HCT116 (cell line): ENCODE data around the gene UGT1A3. TPM values are rescaled to one million over a fixed set of nuclear protein-coding genes. Genes with fewer than 3 reads are reported as not detected.

Experiments used
- ATAC-seq: fragments of 200-7000 bp; cut with Tn5 transposase; 2 replicates; pipeline ENCODE4 v1.9.1; 2020; ENCODE audit warnings: mild to moderate bottlenecking, moderate library complexity
- BruUV-seq: library from RNA; stranded (reverse); fragments of 400-500 nt; replicated peaks from 2 replicates; lab custom pipeline; 2021; lab: Mats Ljungman, UMichigan
- CTCF ChIA-PET: fragments of 300-600 bp; sonication (Branson Sonifier 250); formaldehyde crosslinking; loops from one replicate; lab custom pipeline; 2021; ENCODE audit warnings: antibody characterized with exemption; lab: Charles Lee
- POLR2A ChIA-PET: fragments of 300-600, 350-600 bp; sonication (Branson Sonifier 250); formaldehyde crosslinking; loops from one replicate; lab custom pipeline; 2021; ENCODE audit warnings: antibody characterized with exemption; lab: Charles Lee
- RAD21 ChIA-PET, 2 experiments: fragments of 300-600 bp; sonication (Branson Sonifier 250); formaldehyde crosslinking; loops; one replicate each; lab custom pipeline; 2023; ENCODE audit warnings: low total read pairs in 2 of 2; ENCODE audit not compliant: uncharacterized antibody in 2 of 2, unreplicated experiment in 2 of 2, low non-redundant PET in 1 of 2; lab: Charles Lee
- DNase-seq: peaks from one replicate; pipeline ENCODE4 v3.0.0-alpha.2; 2010; ENCODE audit warnings: low read depth, low spot score
- H2AFZ ChIP-seq: fragments of 200-600 bp; shearing (Covaris generic), sonication (generic); 2 replicates; pipeline ENCODE4 v1.6.1; 2017; ENCODE audit warnings: low read depth, mixed run types, mixed read lengths, antibody characterized with exemption, low read length; ENCODE audit not compliant: poor library complexity, severe bottlenecking
- H3K27ac ChIP-seq: 2 replicates; pipeline ENCODE4 v1.5.1; 2012; ENCODE audit warnings: low read depth, low read length
- H3K27me3 ChIP-seq: fragments of 200-600 bp; sonication (generic); 2 replicates; pipeline ENCODE4 v1.6.1; 2016; ENCODE audit warnings: mixed run types, low read length, mixed read lengths; ENCODE audit not compliant: insufficient read depth
- H3K36me3 ChIP-seq, 2 experiments: fragments of 200-500 bp in 1 of 2; fragments of 200-600 bp in 1 of 2; sonication (Bioruptor generic) in 1 of 2; sonication (generic) in 1 of 2; 2 replicates each; pipeline versions ENCODE4 v1.5.1 to v1.6.1; 2014 to 2016; ENCODE audit warnings: low read length in 2 of 2, inconsistent platforms in 1 of 2, mixed read lengths in 1 of 2, mixed run types in 1 of 2; ENCODE audit not compliant: insufficient read depth in 2 of 2, control insufficient read depth in 1 of 2
- H3K4me1 ChIP-seq, 2 experiments: fragments of 200-600 bp in 1 of 2; sonication (generic) in 1 of 2; 2 replicates each; pipeline versions ENCODE4 v1.5.1 to v1.6.1; 2012 to 2017; ENCODE audit warnings: low read length in 2 of 2, inconsistent platforms in 1 of 2, mild to moderate bottlenecking in 1 of 2, mixed read lengths in 1 of 2, mixed run types in 1 of 2, moderate library complexity in 1 of 2; ENCODE audit not compliant: insufficient read depth in 2 of 2, control insufficient read depth in 1 of 2
- H3K4me2 ChIP-seq: fragments of 200-600 bp; sonication (generic); 2 replicates; pipeline ENCODE4 v1.6.1; 2017; ENCODE audit warnings: mixed run types, low read length, mixed read lengths
- H3K4me3 ChIP-seq, 2 experiments: fragments of 200-600 bp in 1 of 2; sonication (generic) in 1 of 2; replicated peaks in 1 of 2; 2 replicates each; pipeline ENCODE4 v1.5.1; 2011 to 2016; ENCODE audit warnings: low read length in 2 of 2, control low read depth in 1 of 2, low read depth in 1 of 2, mild to moderate bottlenecking in 1 of 2, mixed read lengths in 1 of 2, mixed run types in 1 of 2
- H3K79me2 ChIP-seq: fragments of 200-600 bp; sonication (generic); 2 replicates; pipeline ENCODE4 v1.6.1; 2017; ENCODE audit warnings: mild to moderate bottlenecking, mixed run types, low read length, moderate library complexity, mixed read lengths; ENCODE audit not compliant: insufficient read depth
- H3K9ac ChIP-seq: fragments of 200-600 bp; sonication (generic); 2 replicates; pipeline ENCODE4 v1.6.1; 2016; ENCODE audit warnings: low read length, mixed read lengths
- H3K9me2 ChIP-seq: fragments of 200-600 bp; sonication (generic), shearing (Covaris generic); 2 replicates; pipeline ENCODE4 v1.6.1; 2017; ENCODE audit warnings: mixed run types, mild to moderate bottlenecking, moderate library complexity; ENCODE audit not compliant: insufficient read depth
- H3K9me3 ChIP-seq, 2 experiments: fragments of 200-500 bp in 1 of 2; fragments of 200-600 bp in 1 of 2; sonication (Bioruptor generic) in 1 of 2; sonication (generic) in 1 of 2; 2 replicates each; pipeline ENCODE4 v1.6.1; 2014 to 2017; ENCODE audit warnings: low read length in 2 of 2, mixed read lengths in 2 of 2, inconsistent platforms in 1 of 2, low read depth in 1 of 2, mild to moderate bottlenecking in 1 of 2, mixed run types in 1 of 2, moderate library complexity in 1 of 2; ENCODE audit not compliant: control insufficient read depth in 1 of 2, insufficient read depth in 1 of 2
- H4K20me1 ChIP-seq: fragments of 200-600 bp; sonication (generic), shearing (Covaris generic); 2 replicates; pipeline ENCODE4 v1.6.1; 2017; ENCODE audit warnings: mixed run types, mild to moderate bottlenecking, moderate library complexity; ENCODE audit not compliant: insufficient read depth
- CBX3 ChIP-seq: IDR thresholded peaks from 2 replicates; pipeline ENCODE4 v1.6.1; 2012; ENCODE audit warnings: low read depth
- CTCF ChIP-seq, 3 experiments: fragments of 200-600 bp in 1 of 3; sonication (generic) in 1 of 3; IDR thresholded peaks in 2 of 3; conservative IDR thresholded peaks in 1 of 3; 2 replicates each; pipeline ENCODE4 v1.5.1; 2012 to 2017; ENCODE audit warnings: low read depth in 2 of 3, low read length in 2 of 3, antibody characterized with exemption in 1 of 3, borderline replicate concordance in 1 of 3, control low read depth in 1 of 3, mild to moderate bottlenecking in 1 of 3, mixed read lengths in 1 of 3, mixed run types in 1 of 3, moderate library complexity in 1 of 3; ENCODE audit not compliant: insufficient read depth in 1 of 3
- EGR1 ChIP-seq: IDR thresholded peaks from 2 replicates; pipeline ENCODE4 v1.6.1; 2012; ENCODE audit warnings: low read depth
- EZH2 ChIP-seq: fragments of 200-600 bp; sonication (generic); IDR thresholded peaks from 2 replicates; pipeline ENCODE4 v1.6.1; 2017; ENCODE audit warnings: antibody characterized with exemption, mixed run types
- EZH2phosphoT487 ChIP-seq: fragments of 200-600 bp; IDR thresholded peaks from 2 replicates; pipeline ENCODE4 v1.6.1; 2018; ENCODE audit warnings: antibody characterized with exemption, borderline replicate concordance
- POLR2AphosphoS5 ChIP-seq: IDR thresholded peaks from 2 replicates; pipeline ENCODE4 v1.6.1; 2011; ENCODE audit warnings: mild to moderate bottlenecking, low read depth, low read length, moderate library complexity
- RAD21 ChIP-seq: IDR thresholded peaks from 2 replicates; pipeline ENCODE4 v1.6.1; 2012; ENCODE audit warnings: low read depth, mild to moderate bottlenecking
- SIN3A ChIP-seq: IDR thresholded peaks from 2 replicates; pipeline ENCODE4 v1.6.1; 2012; ENCODE audit warnings: low read depth
- SRF ChIP-seq: IDR thresholded peaks from 2 replicates; pipeline ENCODE4 v1.6.1; 2012; ENCODE audit warnings: low read depth
- YY1 ChIP-seq: IDR thresholded peaks from 2 replicates; pipeline ENCODE4 v1.6.1; 2011; ENCODE audit warnings: low read length, low read depth, moderate library complexity, mild to moderate bottlenecking; ENCODE audit not compliant: insufficient replicate concordance; ENCODE audit errors: extremely low read depth
- ZFX ChIP-seq: fragments of 450-650 bp; IDR thresholded peaks from 2 replicates; pipeline ENCODE4 v1.6.1; 2017
- ZNF274 ChIP-seq: fragments of 200-500 bp; sonication (Bioruptor generic); IDR thresholded peaks from 2 replicates; pipeline ENCODE4 v1.6.1; 2014; ENCODE audit warnings: mild to moderate bottlenecking, low read depth, low read length, inconsistent platforms
- intact Hi-C: fragments of 100-400 bp; cut with micrococcal nuclease; formaldehyde crosslinking; loops from 2 replicates; pipeline ENCODE4 v1.10.0; 2022
- total RNA-seq: library from RNA; stranded (reverse); gene quantifications from one replicate; pipeline ENCODE4 v1.2.1, GENCODE V29; 2021; ENCODE audit not compliant: unreplicated experiment
- TF ChIP-seq, protein P1 (sequence below): IDR thresholded peaks from 2 replicates; pipeline ENCODE4 v1.6.1; 2012
- TF ChIP-seq, protein P2 (sequence below): IDR thresholded peaks from 2 replicates; pipeline ENCODE4 v1.6.1; 2012
- TF ChIP-seq, protein P3 (sequence below): IDR thresholded peaks from 2 replicates; pipeline ENCODE4 v1.6.1; 2011; ENCODE audit warnings: mild to moderate bottlenecking, low read length, moderate library complexity; ENCODE audit not compliant: insufficient replicate concordance; ENCODE audit errors: extremely low read depth
- TF ChIP-seq, protein P4 (sequence below): IDR thresholded peaks from 2 replicates; pipeline ENCODE4 v1.6.1; 2012; ENCODE audit warnings: low read depth

The UGT1A3 gene
- total RNA-seq, 1 experiment from 2014 or later: not detected

DNA sequence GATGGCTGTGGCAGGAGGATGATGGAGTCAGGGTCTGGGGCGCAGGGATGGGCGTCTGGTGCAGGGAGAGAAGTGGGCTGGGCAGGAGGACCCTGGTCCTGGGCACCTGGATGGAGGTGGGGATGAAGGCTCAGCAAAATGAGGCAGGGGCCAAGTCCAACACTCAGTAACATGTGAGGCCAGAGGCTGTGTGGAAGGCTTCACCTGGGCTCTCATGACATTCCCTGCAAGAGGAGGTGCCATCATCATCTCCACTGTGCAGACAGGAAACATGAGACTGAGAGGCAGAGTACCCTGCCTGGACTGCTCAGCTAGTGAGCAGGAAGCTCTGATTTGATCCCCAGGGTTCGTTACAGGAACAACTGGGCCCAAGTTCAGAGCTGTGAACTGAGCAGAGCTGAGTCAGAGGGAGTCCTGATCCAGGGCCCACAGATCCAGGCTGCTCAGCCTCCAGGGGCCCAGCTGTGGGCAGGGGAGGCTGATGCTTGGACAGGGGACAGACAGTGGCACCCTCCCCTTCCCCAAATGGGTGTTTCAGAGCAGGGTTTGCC is 88.6 kb downstream of the UGT1A3 start:
- H3K4me2 ChIP-seq: no peak overlapping the region
- no peak for TF ChIP-seq EGR1
- TF ChIP-seq CBX3: no peak
- TF ChIP-seq SIN3A: no peak
- no peak for TF ChIP-seq CTCF (IDR thresholded peaks at IDR 0.05 in 2 of 3, conservative IDR thresholded peaks at IDR 0.05 in 1 of 3; ENCODE audit: borderline replicate concordance in 1 of 3, insufficient read depth in 1 of 3, low read depth in 2 of 3, low read length in 2 of 3)
- no peak for TF ChIP-seq EZH2phosphoT487
- TF ChIP-seq EZH2: no peak
- TF ChIP-seq, protein P1, sequence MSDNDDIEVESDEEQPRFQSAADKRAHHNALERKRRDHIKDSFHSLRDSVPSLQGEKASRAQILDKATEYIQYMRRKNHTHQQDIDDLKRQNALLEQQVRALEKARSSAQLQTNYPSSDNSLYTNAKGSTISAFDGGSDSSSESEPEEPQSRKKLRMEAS: no peak
- TF ChIP-seq, protein P2, sequence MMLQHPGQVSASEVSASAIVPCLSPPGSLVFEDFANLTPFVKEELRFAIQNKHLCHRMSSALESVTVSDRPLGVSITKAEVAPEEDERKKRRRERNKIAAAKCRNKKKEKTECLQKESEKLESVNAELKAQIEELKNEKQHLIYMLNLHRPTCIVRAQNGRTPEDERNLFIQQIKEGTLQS: no peak
- TF ChIP-seq ZNF274: no peak
- no peak for TF ChIP-seq RAD21
- no peak for TF ChIP-seq YY1
- no peak for TF ChIP-seq POLR2AphosphoS5
- TF ChIP-seq, protein P3, sequence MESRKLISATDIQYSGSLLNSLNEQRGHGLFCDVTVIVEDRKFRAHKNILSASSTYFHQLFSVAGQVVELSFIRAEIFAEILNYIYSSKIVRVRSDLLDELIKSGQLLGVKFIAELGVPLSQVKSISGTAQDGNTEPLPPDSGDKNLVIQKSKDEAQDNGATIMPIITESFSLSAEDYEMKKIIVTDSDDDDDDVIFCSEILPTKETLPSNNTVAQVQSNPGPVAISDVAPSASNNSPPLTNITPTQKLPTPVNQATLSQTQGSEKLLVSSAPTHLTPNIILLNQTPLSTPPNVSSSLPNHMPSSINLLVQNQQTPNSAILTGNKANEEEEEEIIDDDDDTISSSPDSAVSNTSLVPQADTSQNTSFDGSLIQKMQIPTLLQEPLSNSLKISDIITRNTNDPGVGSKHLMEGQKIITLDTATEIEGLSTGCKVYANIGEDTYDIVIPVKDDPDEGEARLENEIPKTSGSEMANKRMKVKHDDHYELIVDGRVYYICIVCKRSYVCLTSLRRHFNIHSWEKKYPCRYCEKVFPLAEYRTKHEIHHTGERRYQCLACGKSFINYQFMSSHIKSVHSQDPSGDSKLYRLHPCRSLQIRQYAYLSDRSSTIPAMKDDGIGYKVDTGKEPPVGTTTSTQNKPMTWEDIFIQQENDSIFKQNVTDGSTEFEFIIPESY: no peak
- TF ChIP-seq, protein P4, sequence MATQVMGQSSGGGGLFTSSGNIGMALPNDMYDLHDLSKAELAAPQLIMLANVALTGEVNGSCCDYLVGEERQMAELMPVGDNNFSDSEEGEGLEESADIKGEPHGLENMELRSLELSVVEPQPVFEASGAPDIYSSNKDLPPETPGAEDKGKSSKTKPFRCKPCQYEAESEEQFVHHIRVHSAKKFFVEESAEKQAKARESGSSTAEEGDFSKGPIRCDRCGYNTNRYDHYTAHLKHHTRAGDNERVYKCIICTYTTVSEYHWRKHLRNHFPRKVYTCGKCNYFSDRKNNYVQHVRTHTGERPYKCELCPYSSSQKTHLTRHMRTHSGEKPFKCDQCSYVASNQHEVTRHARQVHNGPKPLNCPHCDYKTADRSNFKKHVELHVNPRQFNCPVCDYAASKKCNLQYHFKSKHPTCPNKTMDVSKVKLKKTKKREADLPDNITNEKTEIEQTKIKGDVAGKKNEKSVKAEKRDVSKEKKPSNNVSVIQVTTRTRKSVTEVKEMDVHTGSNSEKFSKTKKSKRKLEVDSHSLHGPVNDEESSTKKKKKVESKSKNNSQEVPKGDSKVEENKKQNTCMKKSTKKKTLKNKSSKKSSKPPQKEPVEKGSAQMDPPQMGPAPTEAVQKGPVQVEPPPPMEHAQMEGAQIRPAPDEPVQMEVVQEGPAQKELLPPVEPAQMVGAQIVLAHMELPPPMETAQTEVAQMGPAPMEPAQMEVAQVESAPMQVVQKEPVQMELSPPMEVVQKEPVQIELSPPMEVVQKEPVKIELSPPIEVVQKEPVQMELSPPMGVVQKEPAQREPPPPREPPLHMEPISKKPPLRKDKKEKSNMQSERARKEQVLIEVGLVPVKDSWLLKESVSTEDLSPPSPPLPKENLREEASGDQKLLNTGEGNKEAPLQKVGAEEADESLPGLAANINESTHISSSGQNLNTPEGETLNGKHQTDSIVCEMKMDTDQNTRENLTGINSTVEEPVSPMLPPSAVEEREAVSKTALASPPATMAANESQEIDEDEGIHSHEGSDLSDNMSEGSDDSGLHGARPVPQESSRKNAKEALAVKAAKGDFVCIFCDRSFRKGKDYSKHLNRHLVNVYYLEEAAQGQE: no peak
- no peak for TF ChIP-seq ZFX
- no peak for TF ChIP-seq SRF
- TF ChIP-seq, all 23 proteins: peak for 0
- H4K20me1 ChIP-seq: no peaks in the 10 kb centered on the region
- H3K4me1 ChIP-seq: no peaks in the 10 kb centered on the region
- CTCF ChIA-PET: no interaction called here
- H3K9me3 ChIP-seq: no peaks in the 10 kb centered on the region
- no peaks in the 10 kb centered on the region for H3K79me2 ChIP-seq
- no peaks in the 10 kb centered on the region for H3K27me3 ChIP-seq
- H3K36me3 ChIP-seq: no peaks in the 10 kb centered on the region
- no peaks in the 10 kb centered on the region for H3K9me2 ChIP-seq
- no peak overlapping the region for H3K9ac ChIP-seq
- H3K4me3 ChIP-seq: no peak overlapping the region
- H2AFZ ChIP-seq: no peak overlapping the region
- ATAC-seq: no peak
- POLR2A ChIA-PET: no interaction called here
- RAD21 ChIA-PET: no interaction called here
- intact Hi-C loops: no loop called here
- DNase-seq: no peak
- H3K27ac ChIP-seq: no peak overlapping the region
- BruUV-seq: no TSS peak
